NCI-H82 treated with DMSO at 0.1 percent for 48 hours (cell line): ENCODE results near the gene UGGT2.
"Not testable (repeated sequence)": the region's sequence is repeated elsewhere in the genome, so short reads cannot be mapped to it uniquely, and the experiment has no call there.

ENCODE experiments used
- DNase-seq: peaks from one replicate; lab custom pipeline; 2025; ENCODE audit not compliant: unreplicated experiment; lab: John Stamatoyannopoulos, UW

The UGGT2 gene

DNA sequence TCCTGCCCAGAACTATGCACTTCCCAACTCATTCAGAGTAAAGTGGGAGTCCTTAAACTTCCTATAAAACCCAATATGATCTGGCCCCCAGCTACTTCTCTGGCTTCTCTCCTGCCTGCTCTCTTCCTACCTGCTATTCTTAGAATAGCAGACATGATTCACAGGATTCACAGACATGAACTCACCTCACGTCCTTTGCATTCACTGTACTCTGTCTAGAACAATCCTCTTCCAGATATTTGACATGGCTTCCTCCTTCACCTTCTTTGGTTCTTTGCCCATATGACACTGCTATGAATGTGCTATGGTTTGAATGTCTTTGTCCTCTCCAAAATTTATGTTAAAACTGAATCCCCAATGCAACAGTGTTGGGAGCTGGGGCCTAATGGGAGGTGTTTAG is 154.9 kb downstream of the UGGT2 start:
- no peak for DNase-seq

DNA sequence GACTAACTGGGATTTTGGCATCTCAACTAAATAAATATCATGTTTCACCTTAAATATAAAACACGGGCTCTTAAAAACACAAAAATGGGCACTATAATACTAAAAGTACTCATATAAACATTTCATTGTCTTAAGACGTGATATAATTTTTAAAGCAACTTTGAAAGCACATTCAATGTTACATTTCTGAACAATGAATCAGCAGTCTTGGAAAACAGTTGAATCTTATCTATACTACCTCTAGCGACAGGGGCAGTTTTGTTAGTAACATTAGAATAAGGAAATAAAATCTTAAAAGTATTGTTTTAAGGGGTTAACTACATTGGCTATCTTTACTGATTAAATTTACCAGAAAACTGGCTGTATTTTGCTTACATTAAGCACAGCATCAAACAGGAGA is 156.9 kb downstream of the UGGT2 start:
- DNase-seq = no peak

DNA sequence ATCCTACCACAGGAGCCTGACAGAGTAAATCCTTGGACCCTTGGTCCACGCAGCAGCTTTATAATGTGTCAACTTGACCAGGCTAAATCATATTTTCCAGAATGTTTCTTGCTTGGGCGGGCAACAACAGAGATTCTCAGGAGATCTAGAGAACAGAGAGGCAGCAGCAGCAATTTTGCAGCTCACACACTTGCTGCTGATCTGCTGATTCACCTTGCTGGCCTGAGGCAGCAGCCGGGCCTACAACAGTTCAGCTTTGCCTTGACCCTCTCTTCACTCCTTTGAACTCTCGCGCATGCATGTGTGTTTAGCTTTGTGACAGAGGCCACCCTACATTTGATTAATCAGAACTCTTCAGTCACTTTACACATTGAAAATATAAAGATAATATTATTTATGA is 159.3 kb downstream of the UGGT2 start:
- DNase-seq = no peak

DNA sequence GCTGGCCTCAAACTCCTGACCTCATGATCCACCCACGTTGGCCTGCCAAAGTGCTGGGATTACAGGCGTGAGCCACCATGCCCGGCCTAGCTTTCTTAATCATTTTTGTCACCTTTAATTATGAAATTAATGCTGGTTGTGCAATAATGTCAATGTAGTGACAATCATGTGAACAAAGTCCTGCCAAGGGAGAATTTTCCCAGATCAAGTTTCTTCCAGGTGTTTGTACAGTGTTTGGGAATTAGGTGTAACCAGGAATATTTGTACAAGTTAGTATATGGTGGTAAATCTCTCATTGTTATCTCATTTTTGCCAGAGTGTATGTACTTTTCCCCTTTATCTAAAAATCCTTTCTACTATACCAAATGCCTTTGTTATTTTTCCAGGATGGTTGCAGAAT is 171.1 kb downstream of the UGGT2 start:
- DNase-seq = no peak

DNA sequence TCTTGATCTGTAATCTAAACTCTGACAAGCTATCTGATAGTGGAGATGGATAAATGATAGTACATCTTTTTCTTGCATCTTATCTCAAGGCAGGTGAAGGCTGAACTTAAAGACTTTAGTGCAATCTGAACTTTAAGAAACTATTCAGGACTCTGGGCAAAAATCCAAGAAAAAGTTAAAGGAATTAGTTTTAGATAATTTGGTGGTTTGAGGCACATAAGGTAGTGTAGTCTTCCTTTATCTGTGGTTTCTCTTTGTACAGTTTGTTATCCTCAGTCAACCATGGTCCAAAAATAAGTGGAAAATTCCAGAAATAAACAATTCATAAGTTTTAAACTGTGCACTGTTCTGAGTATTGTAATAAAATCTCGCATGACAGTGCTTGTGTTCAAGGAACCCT is 172.9 kb downstream of the UGGT2 start:
- no peak for DNase-seq

DNA sequence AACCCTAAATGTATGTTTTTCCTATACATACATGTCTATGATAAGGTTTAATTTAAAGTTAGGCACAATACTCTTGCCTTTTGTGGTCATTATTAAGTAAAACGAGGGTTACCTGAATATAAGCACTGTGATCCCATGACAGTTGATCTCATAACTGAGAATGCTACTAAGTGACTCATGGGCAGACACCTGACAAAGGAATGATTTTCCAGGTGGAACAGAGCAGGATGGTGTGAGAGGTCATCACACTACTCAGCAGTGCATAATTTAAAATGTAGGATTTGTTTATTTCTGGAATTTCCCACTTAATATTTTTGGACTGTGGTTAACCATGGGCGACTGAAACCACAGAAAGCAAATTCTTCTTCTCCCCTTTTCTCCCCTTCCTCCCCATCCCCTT is 178.9 kb downstream of the UGGT2 start:
- no peak for DNase-seq

DNA sequence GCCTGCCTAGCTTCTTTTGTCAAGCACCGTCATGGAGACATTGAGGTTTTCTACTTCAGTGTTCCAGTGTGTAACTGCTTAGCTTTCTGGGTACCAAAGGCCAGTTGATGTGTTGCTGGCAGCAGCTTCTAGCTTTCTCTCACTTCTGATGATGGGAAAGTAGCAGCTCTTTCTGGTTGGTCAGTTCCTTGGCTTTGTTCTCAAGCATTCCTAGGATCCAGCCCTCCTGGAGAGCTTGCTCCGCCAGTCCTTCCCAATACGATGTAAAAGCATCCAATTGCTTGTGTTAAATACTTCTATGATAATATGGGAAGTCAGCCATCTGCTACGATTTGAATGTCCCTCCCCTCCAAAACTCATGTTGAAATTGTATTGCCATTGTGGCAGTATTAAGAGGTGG is 182.8 kb downstream of the UGGT2 start:
- no peak for DNase-seq

DNA sequence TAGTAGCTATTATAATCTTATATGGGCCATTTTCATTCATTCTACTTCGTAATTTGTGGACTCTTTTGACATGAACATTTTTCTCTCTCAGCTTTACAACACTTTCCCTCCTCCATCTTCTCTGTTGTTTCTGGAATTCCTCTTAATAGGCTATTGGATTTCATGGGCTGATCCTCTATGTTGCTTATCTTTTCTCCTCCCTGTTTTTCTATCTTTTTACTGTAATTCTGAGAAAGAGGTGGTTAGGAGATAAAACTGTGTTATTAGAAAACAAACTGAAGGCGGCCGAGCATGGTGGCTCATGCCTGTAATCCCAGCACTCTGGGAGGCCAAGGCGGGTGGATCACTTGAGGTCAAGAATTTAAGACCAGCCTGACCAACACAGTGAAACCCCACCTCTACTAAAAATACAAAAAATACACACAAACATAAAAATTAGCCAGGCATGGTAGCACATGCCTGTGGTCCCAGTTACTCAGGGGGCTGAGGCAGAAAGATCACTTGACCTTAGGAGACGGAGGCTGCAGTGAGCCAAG is 188.1 kb downstream of the UGGT2 start:
- no peak for DNase-seq

DNA sequence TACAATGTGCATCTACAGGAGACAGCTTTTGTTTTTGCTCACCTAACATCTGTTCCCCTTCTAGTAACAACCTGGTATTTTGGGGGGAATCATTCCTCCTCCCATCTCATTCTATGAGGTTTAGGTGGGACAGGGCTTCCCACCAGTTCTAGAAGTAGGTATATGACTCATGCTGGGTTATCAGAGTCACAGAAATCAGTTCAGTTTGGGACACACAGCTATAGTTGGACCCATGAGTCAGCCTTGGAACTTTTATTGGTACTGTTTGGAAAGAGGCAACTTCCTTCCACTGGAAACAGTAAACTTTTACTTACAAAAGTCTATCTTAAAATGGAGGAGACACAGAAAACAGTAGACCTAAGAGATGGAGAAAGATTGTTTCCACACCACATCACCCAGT is 190.8 kb downstream of the UGGT2 start:
- DNase-seq = no peak

DNA sequence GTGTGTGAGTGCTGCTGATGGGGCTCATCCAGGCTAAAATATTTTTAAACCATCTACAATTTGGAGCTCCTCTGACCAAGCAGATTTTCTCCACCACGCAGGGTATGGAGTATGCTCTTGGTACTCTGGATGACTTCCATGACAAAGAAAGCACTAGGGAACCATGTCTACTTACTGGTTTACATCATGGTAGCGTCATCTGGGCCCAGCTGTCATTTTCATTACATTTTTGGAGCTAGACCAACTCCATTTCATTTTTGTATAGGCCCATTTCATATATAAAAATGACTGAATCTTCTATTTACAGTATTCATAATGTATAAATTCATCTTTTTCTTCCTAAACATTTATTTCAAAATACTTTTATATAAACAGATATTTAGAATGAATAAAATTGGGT is 191.9 kb downstream of the UGGT2 start:
- no peak for DNase-seq

DNA sequence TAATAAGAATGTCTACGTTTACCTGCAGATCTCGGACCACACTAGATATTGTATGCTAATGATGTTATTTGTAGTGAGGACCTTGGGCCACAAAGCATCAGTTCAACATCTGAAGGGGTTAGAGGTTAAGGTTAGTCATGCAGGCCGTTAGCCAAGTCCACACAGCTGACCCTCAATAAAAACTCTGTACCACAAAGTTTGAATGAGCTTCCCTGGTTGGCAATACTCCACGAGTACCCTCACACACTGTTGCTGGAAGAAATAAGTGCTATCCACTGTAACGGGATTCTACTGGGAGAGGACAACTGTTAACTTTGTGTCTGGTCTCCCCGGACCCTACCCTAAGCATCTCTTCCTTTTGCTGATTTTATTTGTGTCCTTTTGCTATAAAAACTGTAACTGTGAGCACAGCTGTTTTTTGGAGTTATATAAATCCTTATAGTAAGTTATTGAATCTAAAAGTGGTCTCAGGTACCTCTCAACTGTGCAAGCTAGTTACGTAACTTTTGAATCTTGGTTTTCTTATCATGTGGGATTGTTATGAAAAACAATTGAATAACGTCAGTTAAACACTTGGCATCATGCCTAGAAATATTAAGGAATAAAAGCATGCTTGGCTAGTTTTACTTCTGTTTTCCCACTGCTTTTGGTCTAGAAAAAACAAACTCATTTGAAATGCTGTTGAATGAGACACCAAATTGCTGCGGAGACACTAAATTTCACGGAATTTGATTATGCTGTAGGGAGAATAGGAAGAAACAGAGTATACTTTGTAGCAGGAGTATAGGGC is 194.7 kb downstream of the UGGT2 start:
- no peak for DNase-seq

DNA sequence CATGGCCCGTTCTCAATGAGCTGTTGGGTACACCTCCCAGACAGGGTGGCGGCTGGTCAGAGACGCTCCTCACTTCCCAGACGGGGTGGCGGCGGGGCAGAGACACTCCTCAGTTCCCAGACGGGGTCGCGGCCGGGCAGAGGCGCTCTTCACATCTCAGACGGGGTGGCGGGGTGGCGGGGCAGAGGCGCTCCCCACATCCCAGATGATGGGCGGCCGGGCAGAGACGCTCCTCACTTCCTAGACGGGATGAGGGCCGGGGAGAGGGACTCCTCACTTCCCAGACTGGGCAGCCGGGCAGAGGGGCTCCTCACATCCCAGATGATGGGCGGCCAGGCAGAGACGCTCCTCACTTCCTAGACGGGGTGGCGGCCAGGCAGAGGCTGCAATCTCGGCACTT is 207.5 kb downstream of the UGGT2 start:
- DNase-seq = not testable (repeated sequence)

DNA sequence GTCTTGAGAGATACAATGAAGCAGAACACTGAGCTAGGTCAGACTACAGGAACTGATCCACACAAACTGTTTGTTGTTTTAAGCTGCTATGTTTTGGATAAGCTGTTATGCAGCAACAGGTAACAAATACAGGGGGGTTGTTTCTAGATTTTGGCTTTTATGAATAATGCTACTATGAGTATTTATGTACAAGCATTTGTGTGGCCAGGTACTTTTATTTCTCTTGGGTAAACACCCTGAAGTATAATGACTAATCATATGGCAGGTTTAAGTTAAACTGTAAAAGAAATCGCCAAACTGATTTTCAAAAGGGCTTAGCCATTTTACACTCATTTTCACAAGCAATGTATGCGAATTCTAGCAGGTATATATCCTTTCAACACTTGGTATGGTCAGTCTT is 210.3 kb downstream of the UGGT2 start:
- no peak for DNase-seq

DNA sequence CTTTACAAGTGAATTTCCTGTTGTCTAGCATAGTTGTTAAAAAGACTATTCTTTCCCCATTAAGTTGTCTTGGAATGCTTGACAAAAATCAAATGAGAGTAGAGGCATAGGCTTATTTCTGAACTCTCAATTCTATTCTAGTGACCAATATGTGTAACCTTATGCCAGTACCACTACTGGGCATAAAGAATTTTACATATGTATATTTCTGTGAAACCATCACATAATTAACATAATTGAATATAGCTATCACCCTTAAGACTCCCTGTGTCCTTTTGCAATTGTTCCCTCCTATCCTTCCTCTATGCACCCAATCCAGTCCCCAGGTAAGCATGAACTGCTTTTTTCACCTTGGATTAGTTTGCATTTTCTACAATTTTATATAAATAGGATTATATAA is 211.3 kb downstream of the UGGT2 start:
- DNase-seq = no peak

DNA sequence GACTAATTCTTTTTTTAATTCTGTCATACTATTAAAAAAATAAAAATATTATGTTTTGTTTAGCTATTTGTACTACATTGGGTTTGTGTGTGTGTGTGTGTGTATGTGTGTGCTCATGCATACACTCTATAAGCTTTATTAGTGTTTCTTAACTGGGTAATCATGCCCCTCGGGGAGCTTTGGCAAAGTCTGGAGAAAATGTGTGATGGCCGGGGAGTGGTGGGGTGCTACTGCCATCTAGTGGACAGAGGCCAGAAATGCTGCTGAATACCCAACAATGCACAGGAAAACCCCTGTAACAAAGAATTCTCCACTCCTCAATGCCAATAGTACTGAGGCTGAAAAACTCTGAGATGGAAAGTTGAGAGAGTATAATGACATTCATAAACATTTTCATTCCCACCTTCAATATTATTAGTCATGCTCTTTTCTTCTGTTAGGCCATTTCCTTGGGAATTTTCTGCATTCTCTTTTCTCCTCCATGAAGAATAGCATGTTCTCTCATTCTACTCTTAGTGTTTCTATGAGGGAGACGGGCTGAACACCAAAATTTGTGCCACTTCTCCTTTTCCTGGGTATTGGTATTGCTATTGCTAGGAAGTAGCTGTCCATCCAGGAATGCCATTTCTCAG is 219.0 kb downstream of the UGGT2 start:
- peak; percentile 52 for DNase-seq

DNA sequence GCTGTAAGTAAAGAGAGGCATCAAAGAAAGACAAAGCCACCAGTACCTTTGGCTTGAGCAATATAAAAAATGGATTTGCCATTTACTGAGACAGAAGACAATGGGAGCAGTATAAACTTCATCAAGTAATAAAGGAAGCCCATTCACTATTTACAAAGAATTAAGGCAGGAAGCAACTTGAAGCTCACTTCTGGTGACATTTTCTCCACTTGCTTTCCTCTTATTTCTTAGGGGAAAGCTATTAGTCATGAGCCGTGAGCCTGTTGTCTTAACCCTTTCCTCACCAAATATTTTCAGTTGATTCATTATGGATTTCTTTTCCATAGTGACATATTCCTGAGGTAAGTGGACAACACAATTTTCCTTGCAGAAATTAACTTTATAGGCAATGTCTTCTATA is 219.5 kb downstream of the UGGT2 start:
- no peak for DNase-seq

DNA sequence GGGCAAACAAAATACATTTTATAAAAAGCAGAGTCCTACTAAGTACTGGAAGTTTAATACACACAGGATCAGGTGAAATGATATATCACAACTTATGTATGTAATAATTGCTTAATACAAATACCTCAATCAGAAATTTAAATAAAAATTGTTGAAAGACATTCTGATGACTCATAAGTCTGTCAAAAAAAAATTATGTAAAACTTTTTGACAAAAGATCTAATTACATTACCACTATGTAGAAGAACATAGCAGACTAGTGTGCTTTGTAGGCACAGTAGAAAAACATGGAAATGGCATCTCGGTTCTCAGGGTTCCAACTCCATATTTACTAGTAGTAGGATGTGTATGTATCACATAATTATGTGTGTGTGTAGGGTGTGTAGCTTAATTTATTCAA is 220.1 kb downstream of the UGGT2 start:
- no peak for DNase-seq

DNA sequence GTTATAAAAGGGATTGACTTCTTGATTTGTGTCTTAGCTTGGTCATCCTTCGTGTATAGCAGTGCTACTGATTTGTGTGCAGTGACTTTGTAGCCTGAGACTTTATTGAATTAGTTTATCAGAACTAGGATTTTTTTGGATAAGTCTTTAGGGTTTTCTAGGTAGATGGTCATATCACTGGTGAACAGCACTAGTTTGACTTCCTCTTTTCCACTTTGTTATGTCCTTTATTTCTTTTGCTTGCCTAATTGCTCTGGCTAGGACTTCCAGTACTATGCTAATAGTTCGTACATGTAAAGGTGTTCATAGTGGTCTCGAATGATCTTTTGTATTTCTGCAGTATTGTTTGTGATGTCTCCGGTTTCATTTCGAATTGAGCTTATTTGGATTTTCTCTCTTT is 230.9 kb downstream of the UGGT2 start:
- DNase-seq = no peak

DNA sequence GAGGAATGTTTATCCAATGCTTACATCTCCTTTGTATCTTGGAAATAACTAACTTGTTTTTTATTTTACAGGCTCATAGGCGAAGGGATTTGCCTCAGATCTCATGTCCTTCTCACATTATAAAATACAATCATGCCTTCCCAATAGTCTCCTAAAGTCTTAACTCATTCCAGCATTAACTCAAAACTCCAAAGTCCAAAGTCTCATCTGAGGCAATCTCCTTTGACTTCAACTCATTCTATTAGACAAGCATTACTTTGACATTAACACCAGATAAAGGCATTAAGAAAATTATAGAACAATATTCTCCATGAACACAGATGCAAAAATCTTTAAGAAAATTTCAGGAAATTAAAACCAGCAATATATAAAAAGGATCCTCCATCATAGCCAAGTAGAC is 238.7 kb downstream of the UGGT2 start:
- DNase-seq = no peak

DNA sequence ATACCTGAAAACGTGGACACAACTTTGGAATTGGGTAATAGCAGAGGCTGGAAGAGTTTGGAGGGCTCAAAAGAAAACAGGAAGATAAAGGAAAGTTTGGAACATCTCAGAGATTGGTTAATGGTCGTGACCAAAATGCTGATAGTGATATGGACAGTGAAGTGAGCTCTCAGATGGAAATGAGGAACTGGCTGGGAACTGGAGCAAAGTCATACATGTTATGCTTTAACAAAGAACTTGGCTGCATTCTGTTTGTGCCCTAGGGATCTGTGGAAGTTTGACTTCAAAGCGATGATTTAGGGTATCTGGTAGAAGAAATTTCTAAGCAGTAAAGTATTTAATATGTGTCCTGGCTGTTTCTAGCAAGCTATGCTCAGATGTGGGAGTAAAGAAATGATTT is 240.1 kb downstream of the UGGT2 start:
- no peak for DNase-seq

DNA sequence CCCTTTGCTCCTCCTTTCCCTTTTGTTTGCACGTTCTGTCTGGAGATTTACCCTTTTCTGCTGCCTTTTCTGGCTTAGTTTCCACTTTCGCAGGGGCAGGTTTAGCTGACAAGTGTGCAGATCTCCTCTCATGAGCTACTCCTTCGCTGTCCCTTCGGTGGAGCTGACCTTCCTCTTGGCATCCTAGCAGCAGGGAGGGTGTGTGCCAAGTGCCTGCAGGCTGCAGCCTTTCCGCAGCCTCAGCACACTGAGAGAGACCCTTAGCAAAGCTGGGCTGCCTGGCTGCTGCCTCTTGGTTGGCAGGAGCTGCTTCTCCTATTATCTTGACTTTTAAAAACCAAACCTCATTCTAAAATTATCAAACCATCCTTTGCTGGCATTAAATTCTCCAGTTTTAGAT is 243.8 kb downstream of the UGGT2 start:
- DNase-seq = no peak

DNA sequence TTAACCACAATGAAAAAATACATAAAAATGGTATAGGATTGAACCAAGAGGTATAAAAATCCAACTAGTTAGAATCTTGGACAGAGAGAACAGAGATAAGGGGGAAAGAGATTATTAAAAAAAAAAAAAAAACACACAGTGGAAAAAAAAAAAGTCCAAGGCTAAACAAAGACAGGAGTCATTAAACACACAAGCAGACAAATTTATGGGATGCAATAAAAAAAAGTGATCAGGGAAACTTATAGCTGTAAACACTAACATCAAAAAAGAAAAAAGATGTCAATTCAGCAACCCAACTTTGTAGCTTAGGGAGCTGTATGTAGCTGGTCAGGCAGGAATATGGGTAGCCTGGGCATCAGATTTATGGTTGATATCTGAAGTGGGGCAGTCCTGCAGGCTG is 247.3 kb downstream of the UGGT2 start:
- no peak for DNase-seq

DNA sequence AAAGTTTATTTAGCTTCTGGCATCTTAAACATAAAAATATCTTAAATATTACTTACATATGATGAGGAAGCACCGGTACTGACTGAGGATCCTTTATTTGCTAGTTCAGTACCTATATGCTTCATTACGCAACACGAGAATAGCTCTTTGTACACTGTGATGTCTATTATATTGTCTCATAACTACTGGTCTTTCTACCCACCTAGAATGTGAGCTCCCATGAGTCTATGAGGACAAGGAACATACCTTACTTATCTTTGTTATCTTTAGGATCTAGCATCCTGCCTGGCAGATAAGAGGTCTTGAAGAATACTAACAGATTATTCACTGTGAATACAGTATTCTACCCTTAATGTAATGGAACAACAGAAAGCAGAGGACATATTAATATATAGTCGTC is 251.4 kb downstream of the UGGT2 start:
- no peak for DNase-seq
